Fibroblast of the conjunctiva (primary cell): Measurements from ENCODE around the gene CAMTA1.

Source experiments
- DNase-seq: peaks from one replicate; pipeline ENCODE4 v3.0.0-alpha.2; 2010; ENCODE audit warnings: low read depth

CAMTA1 gene

DNA sequence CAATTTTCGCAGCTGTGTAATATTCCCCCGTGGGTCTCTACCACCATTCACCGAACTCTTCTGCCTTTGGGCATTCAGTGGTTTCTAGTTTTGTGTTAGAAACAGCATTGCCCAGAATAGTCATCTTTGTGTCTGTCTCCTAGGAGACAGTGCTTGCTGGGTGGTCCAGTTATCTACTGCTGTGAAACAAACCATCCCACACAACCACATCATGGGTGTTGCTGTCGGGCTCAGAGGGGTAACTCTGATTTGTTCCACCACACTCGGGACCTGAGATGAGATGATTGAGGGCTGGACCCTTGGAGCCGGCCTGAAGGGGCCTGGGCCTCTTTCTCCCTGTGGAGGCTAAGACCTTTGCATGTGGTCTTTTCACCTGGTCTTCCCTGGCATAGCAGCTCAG is 558.6 kb downstream of the CAMTA1 start:
- DNase-seq, result no peak

DNA sequence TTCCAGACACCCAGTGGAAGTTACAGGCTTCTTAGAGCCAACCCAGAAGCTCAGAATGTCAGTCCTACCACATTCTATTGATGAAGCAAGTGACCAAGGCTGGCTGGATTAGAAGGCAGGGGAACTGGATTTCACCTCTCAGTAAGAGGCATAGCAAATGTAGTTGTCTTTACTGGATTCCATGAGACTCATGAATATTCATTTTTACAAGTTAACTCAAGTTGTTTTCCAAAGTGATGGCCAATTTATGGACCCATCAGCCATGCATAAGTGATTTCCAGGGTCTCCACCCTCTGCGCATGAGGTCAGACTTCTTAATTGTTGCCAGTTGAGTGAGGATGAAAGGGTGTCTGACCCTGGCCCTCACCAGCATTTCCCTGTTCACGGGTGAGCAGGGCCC is 559.0 kb downstream of the CAMTA1 start:
- DNase-seq, result no peak

DNA sequence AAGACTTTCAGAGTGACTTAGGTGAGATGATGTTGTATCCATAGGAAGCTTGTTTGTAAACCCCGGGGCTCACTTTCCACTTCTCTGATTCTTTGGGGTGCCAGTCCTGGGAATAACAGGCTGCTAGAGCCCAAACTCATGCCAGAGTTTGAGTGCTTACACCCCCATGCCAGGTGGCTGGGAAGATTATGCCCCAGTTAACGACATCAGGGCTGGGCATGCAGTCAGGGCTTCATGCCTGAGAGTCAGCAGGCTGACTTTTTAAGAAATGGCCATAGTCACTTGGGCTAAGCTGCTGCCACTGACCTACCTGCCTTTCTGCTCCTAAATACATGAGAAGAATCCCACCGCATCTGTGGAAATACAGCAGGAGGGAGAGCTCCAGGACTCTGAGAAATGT is 560.3 kb downstream of the CAMTA1 start:
- DNase-seq, result no peak

DNA sequence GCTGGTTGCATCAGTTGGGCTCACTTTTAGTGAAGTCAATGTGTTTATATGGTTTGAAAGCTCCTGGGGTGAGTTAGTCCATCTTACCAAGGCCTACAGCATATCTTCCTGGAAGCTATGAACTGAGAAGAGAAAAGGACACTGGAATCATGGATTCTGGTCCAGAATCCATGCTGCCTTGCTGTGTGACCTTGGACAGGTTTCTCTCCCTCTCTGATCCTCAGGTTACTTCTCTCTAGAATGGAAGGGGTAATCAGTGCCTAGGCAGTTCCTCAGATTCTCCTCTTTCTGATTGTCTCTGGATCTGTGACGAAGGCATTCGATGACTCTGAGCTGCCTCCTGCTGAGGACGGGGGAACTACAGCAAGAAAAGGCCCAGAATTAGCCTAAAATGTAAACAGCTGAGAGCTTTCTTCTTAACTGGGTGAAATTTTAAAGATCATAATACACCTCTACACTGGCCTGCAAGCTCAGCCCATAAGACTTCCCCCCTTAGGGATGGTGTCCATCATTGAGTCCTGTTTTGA is 560.9 kb downstream of the CAMTA1 start:
- no peak for DNase-seq

DNA sequence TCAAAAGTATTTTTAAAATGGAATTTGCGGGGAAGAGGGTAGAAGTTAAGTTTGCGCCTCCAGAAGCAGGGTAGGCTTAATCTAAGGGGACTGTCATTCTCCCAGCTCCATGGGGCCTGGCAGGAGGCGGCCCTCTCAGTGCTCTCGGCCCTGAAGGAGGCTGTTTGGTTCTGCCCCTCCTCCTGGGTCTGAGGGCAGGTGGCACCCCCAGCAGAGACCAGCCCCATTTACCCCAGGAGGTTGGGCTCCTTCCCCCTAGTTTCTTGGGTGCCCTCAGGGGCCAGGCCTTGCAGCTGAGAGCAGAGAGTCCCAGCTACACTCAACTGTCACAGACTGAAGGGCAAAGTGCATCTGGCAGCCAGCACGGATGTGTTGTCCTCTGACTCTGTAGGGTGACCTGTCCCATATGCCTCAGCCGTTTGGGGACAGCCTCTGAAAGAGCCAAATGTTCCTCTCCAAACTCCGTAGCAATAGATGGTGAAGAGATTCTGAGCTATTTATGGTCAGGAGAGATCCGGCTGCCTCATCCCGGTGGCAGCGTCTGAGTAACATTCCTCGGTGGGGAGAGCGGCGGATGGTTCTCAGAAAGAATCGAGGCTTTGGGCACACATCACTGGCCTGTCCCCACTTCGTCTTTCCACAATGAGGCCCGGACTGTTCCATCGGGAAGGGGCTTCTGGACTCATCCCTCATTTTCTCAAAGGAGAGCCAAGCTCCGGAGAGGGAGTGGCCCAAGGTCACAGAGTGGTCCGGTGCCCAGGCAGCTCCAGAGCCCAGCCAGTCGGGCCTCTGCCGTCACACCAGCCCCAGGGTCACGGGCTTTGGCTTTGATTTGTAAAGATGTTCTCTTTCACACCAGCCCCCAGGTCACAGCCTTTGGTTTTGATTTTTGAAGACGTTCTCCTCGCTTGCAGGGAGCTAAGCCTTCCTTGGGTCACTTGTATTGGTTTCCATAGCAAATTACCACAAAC is 561.6 kb downstream of the CAMTA1 start:
- no peak for DNase-seq

DNA sequence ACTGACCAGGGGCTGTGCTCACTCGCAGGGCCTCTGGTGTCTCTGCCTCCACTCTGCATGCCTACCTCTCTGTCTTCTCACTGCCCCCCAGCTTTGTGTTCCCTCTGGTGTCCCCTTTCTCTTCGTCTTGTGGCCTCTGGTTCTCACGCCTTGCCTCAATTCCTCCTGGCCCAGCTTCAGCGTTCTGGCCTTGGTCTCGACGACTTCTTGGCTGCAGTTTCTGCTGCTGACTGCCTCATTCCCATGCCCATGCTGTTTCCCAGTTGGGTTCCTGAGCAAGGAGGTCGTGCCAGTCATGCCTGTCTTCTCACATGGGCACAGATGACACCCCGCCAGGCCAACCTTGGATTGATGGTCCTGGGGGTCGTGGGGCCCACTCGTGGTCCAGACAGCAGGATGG is 562.8 kb downstream of the CAMTA1 start:
- DNase-seq, result no peak

DNA sequence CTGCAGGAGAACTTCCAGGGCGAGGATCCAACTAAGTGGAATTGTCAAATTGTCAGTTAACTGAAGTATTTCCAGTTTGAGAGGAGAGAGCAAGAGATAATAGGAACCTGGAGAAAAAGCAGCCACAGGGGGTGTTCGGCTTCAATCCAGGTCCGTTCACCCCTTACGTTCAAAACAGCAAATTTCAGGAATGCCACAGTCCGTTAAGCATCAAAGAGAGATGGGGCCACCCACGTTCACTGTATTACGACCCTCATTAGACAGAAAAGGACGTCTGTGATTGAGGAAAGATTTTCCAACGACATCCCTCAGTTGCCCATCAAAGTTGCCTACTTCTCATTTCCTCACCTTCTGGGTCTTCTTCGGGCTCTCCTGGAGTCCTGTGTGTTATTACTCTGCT is 563.3 kb downstream of the CAMTA1 start:
- no peak for DNase-seq

DNA sequence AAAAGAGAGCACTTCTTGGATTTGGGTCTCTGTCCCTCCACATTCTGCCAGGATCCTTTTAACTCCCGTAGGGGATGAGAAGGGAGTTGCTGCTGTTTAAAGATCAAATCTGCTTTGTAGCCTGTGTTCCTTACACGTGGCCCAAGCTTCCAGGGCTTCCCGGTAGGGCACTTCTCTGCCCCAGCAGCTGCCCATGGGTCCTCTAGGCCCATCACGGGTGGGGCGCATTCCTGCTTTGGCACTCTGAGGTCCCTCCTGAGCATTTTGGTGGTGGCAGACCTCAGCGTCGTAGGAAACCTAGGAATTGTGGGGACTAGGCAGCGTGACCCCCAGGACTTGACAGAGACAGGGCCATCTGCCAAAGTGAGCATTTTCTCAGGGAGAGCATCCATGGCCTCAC is 565.5 kb downstream of the CAMTA1 start:
- DNase-seq, result no peak

DNA sequence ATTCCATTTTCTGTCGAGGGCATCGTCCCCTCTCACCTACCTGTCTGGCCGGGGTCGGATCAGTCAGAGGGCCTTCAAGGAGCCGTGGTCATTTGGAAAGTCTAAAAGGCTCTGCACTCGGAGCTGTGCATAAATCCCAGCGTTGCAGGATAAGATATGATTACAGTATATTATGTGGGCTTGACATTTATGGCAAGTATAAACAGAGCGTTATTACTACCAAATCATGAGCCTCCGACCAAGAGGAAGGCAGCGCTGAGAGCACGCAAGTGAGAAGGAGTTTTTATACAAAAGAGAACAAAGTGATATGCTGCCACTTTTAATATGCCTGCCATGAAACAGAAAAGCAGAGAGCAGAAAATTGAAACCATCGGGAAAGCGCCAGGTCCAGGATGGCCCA is 566.4 kb downstream of the CAMTA1 start:
- no peak for DNase-seq

DNA sequence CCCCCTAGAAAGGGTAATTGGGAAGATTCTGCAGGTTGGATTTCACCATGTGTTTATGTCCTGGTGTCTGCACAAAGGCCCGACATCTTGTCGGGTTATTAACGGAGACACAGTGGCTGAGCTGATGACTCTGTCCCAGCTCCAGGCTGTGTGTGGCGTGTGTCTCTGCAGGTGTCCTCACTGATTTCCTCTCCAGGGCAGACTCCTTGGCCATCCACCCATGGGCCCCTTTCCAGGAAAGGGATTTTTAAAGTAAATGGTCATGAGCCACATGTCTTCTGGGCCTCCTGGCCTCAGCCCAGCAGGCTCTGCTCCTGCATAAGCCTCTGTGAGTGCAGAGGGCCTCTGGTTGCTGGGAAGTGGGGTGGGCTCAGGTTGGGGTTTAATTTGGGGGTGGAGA is 567.1 kb downstream of the CAMTA1 start:
- DNase-seq, result no peak

DNA sequence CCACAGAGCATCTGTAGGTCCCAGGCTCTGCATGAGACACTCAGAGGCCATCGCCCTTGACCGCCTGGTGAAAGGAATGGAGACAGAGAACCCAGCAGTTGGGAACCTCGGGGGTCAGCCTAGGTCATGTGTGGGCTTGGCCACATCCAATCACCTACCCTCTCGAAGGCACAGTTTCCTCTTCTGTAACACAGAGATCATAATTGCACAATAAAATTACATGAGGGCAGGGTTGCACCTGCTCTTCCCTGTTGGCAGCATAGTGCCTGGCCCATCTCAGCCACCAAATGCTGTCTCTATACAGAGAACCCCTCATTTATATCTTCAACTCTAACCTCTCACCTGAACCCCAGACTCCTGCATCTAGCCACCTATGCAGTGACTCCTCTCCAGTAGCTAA is 567.7 kb downstream of the CAMTA1 start:
- no peak for DNase-seq

DNA sequence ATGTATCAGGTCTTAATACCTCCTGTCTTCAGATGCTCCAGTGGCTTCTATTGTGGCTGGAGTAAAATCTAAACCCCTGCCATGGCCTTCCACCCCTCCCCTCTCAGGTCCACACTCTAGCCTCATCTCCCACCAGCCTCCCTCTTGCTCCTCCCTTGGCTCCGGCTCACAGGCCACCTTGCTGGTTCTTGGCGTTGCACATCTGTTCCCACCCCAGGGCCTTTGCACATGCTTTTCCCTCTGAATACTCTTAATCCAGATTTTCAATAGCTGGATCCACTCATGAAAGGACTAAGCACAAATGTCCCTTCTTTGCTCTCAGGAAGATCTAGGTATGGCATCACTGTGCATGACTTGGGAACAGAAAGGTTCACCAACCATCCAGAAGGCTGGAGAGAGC is 570.4 kb downstream of the CAMTA1 start:
- DNase-seq, result no peak

DNA sequence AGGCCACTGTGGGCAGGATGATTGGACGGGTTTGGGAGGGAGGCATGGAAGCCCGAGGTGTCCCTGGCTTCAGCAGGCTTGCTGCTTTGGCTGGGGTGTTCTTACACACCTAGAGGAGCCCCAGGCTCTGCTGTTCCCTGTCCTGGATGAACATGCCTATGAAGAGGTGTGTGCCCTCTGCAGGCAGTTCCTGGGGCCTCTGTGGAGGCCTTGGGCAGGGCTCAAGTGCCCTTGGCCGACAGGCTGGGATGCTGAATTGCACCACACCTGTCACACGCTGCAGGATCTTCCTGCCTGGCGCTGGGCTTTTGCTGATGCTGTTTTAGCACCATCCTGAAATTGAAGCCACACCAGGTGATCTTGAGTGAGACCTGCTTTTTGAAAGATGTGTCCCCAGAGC is 570.8 kb downstream of the CAMTA1 start:
- DNase-seq, result no peak

DNA sequence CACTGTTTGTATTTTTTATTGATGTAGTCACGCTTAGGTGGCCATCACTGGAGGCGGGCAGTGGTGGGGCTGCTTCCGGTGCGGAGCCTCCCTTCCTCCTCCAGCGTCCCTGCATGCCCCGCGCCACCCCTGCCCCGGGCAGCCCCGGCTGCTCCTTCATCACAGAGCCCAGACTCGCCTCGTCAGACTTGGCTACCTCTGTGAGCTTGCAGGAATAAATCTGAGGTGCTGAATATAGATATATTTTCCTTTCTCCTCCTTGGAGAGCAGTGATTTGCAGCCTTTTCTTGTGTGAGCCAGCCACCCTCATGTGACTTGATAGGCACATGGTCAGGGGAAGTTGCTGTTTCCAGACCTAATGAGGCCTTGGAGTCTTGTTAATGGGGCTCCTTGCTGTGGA is 573.2 kb downstream of the CAMTA1 start:
- DNase-seq, result no peak

DNA sequence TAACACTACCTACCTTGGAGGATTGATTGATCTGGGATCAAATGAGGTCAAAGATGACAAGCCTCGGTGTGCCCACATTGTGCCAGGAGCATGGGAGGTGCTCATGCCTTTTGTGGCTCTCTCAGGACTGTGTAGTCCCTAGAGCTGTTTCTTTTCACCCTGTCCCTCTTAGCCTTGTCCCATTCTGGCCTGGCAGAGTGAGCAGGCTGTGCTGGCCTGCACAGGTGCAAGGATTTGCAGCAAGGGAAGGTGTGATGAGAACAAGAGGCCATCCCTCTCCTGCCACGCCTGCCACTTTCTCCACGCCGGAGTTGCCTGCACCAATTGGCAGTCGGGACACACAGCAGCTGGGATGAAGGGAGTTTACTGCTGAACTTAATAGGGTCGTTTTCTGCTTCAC is 575.3 kb downstream of the CAMTA1 start:
- DNase-seq, result no peak

DNA sequence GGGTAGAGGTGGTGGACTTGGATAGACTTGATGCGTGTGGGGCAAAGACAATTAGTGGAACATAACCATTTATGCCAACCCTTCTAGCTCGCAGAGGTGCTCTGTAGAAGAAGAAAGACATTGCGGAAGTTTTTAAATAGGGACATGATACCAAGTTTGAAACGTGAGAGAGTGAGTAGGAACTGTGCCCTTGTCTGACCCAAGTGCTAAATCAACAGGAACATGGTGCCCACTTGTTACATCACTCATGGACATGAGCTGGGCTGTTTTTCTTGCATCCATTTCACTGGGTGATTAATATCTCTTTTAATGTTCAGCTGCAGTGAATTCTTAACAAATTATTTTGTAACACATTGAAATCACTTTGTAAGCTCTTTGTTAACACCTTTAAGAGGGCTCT is 577.7 kb downstream of the CAMTA1 start:
- no peak for DNase-seq

DNA sequence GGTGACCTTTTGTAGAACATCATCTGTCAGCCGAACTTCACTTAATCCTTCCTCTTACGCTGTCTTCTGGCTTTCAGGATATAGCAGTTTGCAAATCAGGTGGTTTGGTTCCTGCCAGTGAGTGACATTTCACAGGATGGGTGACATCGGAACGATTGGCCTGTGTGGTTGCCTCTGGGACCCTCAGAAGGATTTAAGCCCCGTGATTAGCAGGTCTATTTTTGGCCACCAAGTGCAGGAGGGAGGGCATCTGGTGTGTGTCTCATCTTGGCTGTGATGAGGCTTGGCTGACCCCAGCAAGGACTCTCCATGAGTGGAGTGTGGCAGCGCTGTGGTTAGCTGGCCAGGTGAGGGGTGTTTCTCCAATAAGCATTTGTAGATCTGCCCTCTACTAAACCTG is 578.2 kb downstream of the CAMTA1 start:
- DNase-seq, result no peak

DNA sequence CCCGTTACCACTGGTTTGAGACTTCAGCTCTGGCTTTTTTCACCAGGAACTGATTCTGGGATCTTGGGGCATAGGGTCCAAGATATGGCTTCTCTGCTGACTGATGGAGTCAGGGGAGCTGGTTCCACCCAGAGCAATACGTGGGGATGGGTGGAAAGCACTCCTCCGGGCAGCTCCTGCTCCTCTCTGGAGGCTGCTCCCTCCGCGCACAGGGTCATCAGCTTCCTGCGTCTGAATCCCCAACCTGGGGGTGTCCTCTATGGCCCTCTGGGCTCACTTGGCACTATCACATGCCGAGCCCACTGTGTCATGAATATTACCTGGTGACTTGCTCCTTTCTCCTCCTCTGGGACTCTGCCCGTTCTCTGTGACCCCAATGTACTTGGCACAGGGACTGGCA is 580.5 kb downstream of the CAMTA1 start:
- no peak for DNase-seq

DNA sequence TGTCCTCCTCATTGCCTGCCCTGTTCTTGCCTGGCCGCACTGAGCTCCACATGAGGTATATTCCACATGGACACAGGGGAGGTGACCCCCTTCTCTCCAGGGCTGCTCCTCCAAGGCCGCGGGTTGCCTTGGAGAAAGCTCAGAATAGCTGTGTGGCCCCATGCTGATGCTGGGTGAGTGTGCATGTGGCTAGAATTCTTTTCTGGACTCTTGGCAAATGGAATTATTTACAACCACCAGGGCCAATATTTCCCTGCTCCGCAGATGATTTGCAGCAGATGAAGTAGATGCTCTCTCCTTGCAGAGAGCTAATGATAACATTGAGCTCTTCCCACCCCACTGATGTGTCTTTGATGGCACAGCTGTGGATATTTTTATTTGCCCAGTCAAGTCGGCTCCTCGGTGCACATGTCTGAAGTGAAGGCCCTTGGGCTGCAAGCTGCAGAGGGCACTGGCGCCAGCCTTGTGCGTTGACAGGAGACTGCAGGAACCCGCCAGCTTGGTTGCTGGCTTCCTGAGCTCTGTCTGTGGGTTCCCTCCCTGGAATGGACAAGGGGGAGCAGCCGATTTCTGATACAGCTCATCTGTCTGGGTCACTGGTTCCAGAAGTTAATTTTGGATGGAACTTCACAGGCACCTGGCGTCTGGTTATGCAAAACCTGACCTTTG is 581.2 kb downstream of the CAMTA1 start:
- no peak for DNase-seq

DNA sequence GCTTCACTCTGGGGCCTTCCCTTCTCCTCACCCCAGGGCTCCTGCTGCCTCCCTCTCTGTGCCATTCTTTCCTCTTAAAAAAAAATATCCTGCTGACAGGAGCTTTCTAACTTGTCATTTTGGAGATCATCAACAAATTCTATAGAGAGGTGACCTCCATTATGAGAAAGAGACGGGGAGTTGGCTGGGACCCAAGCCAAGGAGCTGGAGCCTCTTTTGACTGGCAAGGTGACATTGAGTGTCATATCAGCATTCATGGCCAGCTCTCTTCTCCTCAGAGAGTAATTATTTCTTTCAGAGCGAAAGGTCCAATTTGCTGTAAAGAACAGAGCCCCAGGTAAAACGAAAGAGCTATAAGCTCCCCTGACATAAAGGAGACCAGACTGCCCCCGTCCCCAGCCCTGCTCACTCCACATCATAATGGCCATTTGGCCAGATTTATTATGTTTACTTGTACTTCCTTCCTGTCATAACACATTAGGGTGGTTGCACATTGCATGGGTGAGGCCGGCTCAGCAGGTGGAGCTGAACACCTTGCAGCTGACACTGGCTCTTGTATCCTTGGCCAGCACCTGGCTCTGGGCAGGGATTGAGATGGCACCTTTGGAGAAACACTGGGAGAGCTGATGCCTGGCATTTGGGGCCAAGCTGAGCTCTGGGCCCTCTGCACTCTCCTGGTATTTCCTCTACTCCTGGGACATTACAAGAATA is 581.9 kb downstream of the CAMTA1 start:
- DNase-seq, result no peak

DNA sequence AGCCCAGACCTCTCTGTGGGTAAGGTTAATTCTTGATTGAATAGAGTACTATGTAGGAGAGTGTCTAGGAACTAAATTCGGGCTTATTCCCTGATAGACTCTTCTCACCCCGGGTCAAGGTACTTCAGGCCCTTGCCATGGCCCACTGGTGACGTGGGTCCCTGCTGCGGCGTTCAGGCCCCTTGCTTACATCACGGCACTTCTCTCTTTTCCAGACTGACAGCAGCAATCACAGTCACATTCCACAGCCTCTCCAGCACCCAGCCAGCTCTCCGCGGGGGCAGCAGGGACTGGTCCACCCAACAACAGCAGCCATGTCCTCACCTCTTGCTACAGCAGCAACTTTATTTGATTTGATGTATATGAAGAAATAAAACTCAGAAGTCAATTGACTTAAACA is 584.6 kb downstream of the CAMTA1 start:
- DNase-seq, result no peak

DNA sequence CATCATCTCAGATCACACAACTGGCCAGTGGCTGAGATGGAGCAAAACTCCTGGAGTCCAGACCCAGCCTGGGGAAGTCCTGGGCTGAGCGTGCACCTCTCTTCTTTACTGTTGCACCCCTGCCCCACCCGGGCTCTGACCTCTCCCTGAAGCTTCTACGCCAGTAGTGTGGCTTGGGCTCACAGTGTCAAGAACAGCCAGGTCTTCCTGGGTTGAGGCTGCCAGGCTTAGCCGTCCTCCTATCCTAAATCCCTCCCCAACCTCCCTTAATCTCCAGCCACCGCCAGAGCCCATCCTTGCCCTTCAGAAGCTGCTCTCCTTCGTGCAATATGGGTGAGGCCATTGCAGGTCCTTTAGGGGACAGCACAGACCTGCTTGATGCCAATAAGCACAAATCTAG is 586.7 kb downstream of the CAMTA1 start:
- no peak for DNase-seq
